Activated naive CD8-positive, alpha-beta T cell treated with anti-CD3 and anti-CD28 coated beads, Interleukin-2, amount 50 U/mL, for 24 hours (primary cell): ENCODE measurements around the gene GBP4.

Source experiments
- ATAC-seq: fragments of 150-1000 bp; cut with Tn5 transposase; one replicate; pipeline ENCODE4 v1.10.0; 2021
- DNase-seq: peaks from one replicate; pipeline ENCODE4 v3.0.0; 2021
- H3K27ac Mint-ChIP-seq: one replicate; pipeline ENCODE4 v1.8.0; 2021; ENCODE audit warnings: mild to moderate bottlenecking, mixed read lengths
- H3K27me3 Mint-ChIP-seq: one replicate; pipeline ENCODE4 v1.8.0; 2021; ENCODE audit warnings: mixed read lengths
- H3K36me3 Mint-ChIP-seq: one replicate; pipeline ENCODE4 v1.8.0; 2021; ENCODE audit warnings: low read depth, mixed read lengths
- H3K4me1 Mint-ChIP-seq: one replicate; pipeline ENCODE4 v1.8.0; 2021; ENCODE audit warnings: mixed read lengths
- H3K4me3 Mint-ChIP-seq: one replicate; pipeline ENCODE4 v1.8.0; 2021; ENCODE audit warnings: mild to moderate bottlenecking, moderate library complexity, mixed read lengths
- H3K9me3 Mint-ChIP-seq: one replicate; pipeline ENCODE4 v1.8.0; 2021; ENCODE audit warnings: mixed read lengths

Gene GBP4

GRCh38 chr1:89149229-89149628 lies 49.5 kb downstream of the GBP4 start:
- no peak for DNase-seq
- H3K9me3 Mint-ChIP-seq, result no peaks in the 10 kb centered on the region
- no peak overlapping the region for H3K4me3 Mint-ChIP-seq
- H3K27ac Mint-ChIP-seq, result no peak overlapping the region
- no peak for ATAC-seq
- peaks cover 12% of the 10 kb centered on the region for H3K4me1 Mint-ChIP-seq
- H3K27me3 Mint-ChIP-seq, result peaks cover 2% of the 10 kb centered on the region
- no peaks in the 10 kb centered on the region for H3K36me3 Mint-ChIP-seq

GRCh38 chr1:89147678-89148658 lies 50.8 kb downstream of the GBP4 start:
- Mint-ChIP-seq H3K4me1 (peaks cover 12% of the 10 kb centered on the region), H3K36me3 (no peaks in the 10 kb centered on the region), H3K9me3 (no peaks in the 10 kb centered on the region), H3K4me3 (no peak overlapping the region), H3K27me3 (peaks cover 2% of the 10 kb centered on the region), H3K27ac (no peak overlapping the region)
- no peak for ATAC-seq
- no peak for DNase-seq

GRCh38 chr1:89146721-89147120 lies 52.0 kb downstream of the GBP4 start:
- DNase-seq (no peak), ATAC-seq (no peak)
- peaks cover 9% of the 10 kb centered on the region for H3K4me1 Mint-ChIP-seq
- H3K36me3 Mint-ChIP-seq, result no peaks in the 10 kb centered on the region
- H3K27ac Mint-ChIP-seq, result no peak overlapping the region
- no peaks in the 10 kb centered on the region for H3K9me3 Mint-ChIP-seq
- peaks cover 2% of the 10 kb centered on the region for H3K27me3 Mint-ChIP-seq
- no peak overlapping the region for H3K4me3 Mint-ChIP-seq

GRCh38 chr1:89143484-89143883 lies 55.3 kb downstream of the GBP4 start:
- peaks cover 2% of the 10 kb centered on the region for H3K27me3 Mint-ChIP-seq
- peaks cover 12% of the 10 kb centered on the region for H3K4me1 Mint-ChIP-seq
- no peaks in the 10 kb centered on the region for H3K36me3 Mint-ChIP-seq
- ATAC-seq, result no peak
- H3K9me3 Mint-ChIP-seq, result peaks cover 4% of the 10 kb centered on the region
- H3K27ac Mint-ChIP-seq, result no peak overlapping the region
- no peak for DNase-seq
- no peak overlapping the region for H3K4me3 Mint-ChIP-seq

GRCh38 chr1:89142160-89142559 lies 56.6 kb downstream of the GBP4 start:
- Mint-ChIP-seq H3K4me3 (no peak overlapping the region), H3K27ac (no peak overlapping the region), H3K9me3 (peaks cover 13% of the 10 kb centered on the region), H3K4me1 (peaks cover 12% of the 10 kb centered on the region), H3K36me3 (no peaks in the 10 kb centered on the region), H3K27me3 (no peaks in the 10 kb centered on the region)
- DNase-seq, result no peak
- no peak for ATAC-seq

- peaks cover 19% of the 10 kb centered on the region for H3K9me3 Mint-ChIP-seq
- no peak for DNase-seq
- H3K27me3 Mint-ChIP-seq, result no peaks in the 10 kb centered on the region
- H3K36me3 Mint-ChIP-seq, result peaks cover under 1% of the 10 kb centered on the region
- no peak for ATAC-seq
- H3K4me1 Mint-ChIP-seq, result peaks cover 16% of the 10 kb centered on the region
- no peak overlapping the region for H3K27ac Mint-ChIP-seq
- H3K4me3 Mint-ChIP-seq, result no peak overlapping the region
Observed at GRCh38 chr1:89133747-89134146, 65.0 kb downstream of the GBP4 start.
